ENCODE results near the gene TFAM.

TFAM gene

GRCh38 chr10:58350619-58351323 lies 34.4 kb upstream of the TFAM start:
- no peaks in the 10 kb centered on the region for H3K27me3 ChIP-seq (ENCODE audit: insufficient read depth, insufficient read length)
- no peak for TF ChIP-seq SUZ12 (IDR thresholded peaks at IDR 0.05; ENCODE audit: extremely low read depth, insufficient read depth, insufficient read length)
- no peak for TF ChIP-seq YY1 (IDR thresholded peaks at IDR 0.05; ENCODE audit: insufficient read depth, insufficient read length)
- DNase-seq (ENCODE audit: low read depth, low spot score), result no peak
- no peak overlapping the region for H3K4me3 ChIP-seq (ENCODE audit: insufficient read length, low read depth)
- no peaks in the 10 kb centered on the region for H3K36me3 ChIP-seq (ENCODE audit: insufficient read depth, insufficient read length, low read length)
- no peaks in the 10 kb centered on the region for H3K4me1 ChIP-seq (ENCODE audit: insufficient read depth, insufficient read length)
- no peaks in the 10 kb centered on the region for H3K9me3 ChIP-seq (ENCODE audit: insufficient read depth, low read length)
- H3K9ac ChIP-seq (ENCODE audit: insufficient read length, low read depth), result no peak overlapping the region

- no peak overlapping the region for H3K9ac ChIP-seq (ENCODE audit: insufficient read length, low read depth)
- no peaks in the 10 kb centered on the region for H3K9me3 ChIP-seq (ENCODE audit: insufficient read depth, low read length)
- H3K36me3 ChIP-seq (ENCODE audit: insufficient read depth, insufficient read length, low read length), result no peaks in the 10 kb centered on the region
- DNase-seq (ENCODE audit: low read depth, low spot score), result no peak
- no peaks in the 10 kb centered on the region for H3K4me1 ChIP-seq (ENCODE audit: insufficient read depth, insufficient read length)
- no peaks in the 10 kb centered on the region for H3K27me3 ChIP-seq (ENCODE audit: insufficient read depth, insufficient read length)
- no peak overlapping the region for H3K4me3 ChIP-seq (ENCODE audit: insufficient read length, low read depth)
- no peak for TF ChIP-seq SUZ12 (IDR thresholded peaks at IDR 0.05; ENCODE audit: extremely low read depth, insufficient read depth, insufficient read length)
- no peak for TF ChIP-seq YY1 (IDR thresholded peaks at IDR 0.05; ENCODE audit: insufficient read depth, insufficient read length)
- TF ChIP-seq ZNF274 (IDR thresholded peaks at IDR 0.05; ENCODE audit: low read depth, low read length), result no peak
Observed at GRCh38 chr10:58351616-58352578, 33.3 kb upstream of the TFAM start.

- H3K36me3 ChIP-seq (ENCODE audit: insufficient read depth, insufficient read length, low read length), result no peaks in the 10 kb centered on the region
- no peaks in the 10 kb centered on the region for H3K9me3 ChIP-seq (ENCODE audit: insufficient read depth, low read length)
- no peak for DNase-seq (ENCODE audit: low read depth, low spot score)
- no peak for TF ChIP-seq YY1 (IDR thresholded peaks at IDR 0.05; ENCODE audit: insufficient read depth, insufficient read length)
- TF ChIP-seq ZNF274 (IDR thresholded peaks at IDR 0.05; ENCODE audit: low read depth, low read length), result no peak
- no peak for TF ChIP-seq SUZ12 (IDR thresholded peaks at IDR 0.05; ENCODE audit: extremely low read depth, insufficient read depth, insufficient read length)
- H3K27me3 ChIP-seq (ENCODE audit: insufficient read depth, insufficient read length), result no peaks in the 10 kb centered on the region
- H3K4me1 ChIP-seq (ENCODE audit: insufficient read depth, insufficient read length), result no peaks in the 10 kb centered on the region
- no peak overlapping the region for H3K9ac ChIP-seq (ENCODE audit: insufficient read length, low read depth)
- no peak overlapping the region for H3K4me3 ChIP-seq (ENCODE audit: insufficient read length, low read depth)
Observed at GRCh38 chr10:58352956-58353610, 32.1 kb upstream of the TFAM start.

GRCh38 chr10:58356756-58357155 lies 28.5 kb upstream of the TFAM start:
- H3K27me3 ChIP-seq (ENCODE audit: insufficient read depth, insufficient read length), result no peaks in the 10 kb centered on the region
- no peak for DNase-seq (ENCODE audit: low read depth, low spot score)
- no peak for TF ChIP-seq YY1 (IDR thresholded peaks at IDR 0.05; ENCODE audit: insufficient read depth, insufficient read length)
- TF ChIP-seq SUZ12 (IDR thresholded peaks at IDR 0.05; ENCODE audit: extremely low read depth, insufficient read depth, insufficient read length), result no peak
- TF ChIP-seq ZNF274 (IDR thresholded peaks at IDR 0.05; ENCODE audit: low read depth, low read length), result no peak
- H3K9me3 ChIP-seq (ENCODE audit: insufficient read depth, low read length), result no peaks in the 10 kb centered on the region
- no peak overlapping the region for H3K9ac ChIP-seq (ENCODE audit: insufficient read length, low read depth)
- H3K4me3 ChIP-seq (ENCODE audit: insufficient read length, low read depth), result no peak overlapping the region
- no peaks in the 10 kb centered on the region for H3K36me3 ChIP-seq (ENCODE audit: insufficient read depth, insufficient read length, low read length)
- no peaks in the 10 kb centered on the region for H3K4me1 ChIP-seq (ENCODE audit: insufficient read depth, insufficient read length)

GRCh38 chr10:58358314-58358933 lies 26.8 kb upstream of the TFAM start:
- no peaks in the 10 kb centered on the region for H3K36me3 ChIP-seq (ENCODE audit: insufficient read depth, insufficient read length, low read length)
- no peak for TF ChIP-seq ZNF274 (IDR thresholded peaks at IDR 0.05; ENCODE audit: low read depth, low read length)
- no peak for TF ChIP-seq SUZ12 (IDR thresholded peaks at IDR 0.05; ENCODE audit: extremely low read depth, insufficient read depth, insufficient read length)
- TF ChIP-seq YY1 (IDR thresholded peaks at IDR 0.05; ENCODE audit: insufficient read depth, insufficient read length), result no peak

GRCh38 chr10:58358947-58359346 lies 26.3 kb upstream of the TFAM start:
- H3K36me3 ChIP-seq (ENCODE audit: insufficient read depth, insufficient read length, low read length), result no peaks in the 10 kb centered on the region
- no peaks in the 10 kb centered on the region for H3K27me3 ChIP-seq (ENCODE audit: insufficient read depth, insufficient read length)
- no peak overlapping the region for H3K9ac ChIP-seq (ENCODE audit: insufficient read length, low read depth)
- H3K9me3 ChIP-seq (ENCODE audit: insufficient read depth, low read length), result no peaks in the 10 kb centered on the region
- no peaks in the 10 kb centered on the region for H3K4me1 ChIP-seq (ENCODE audit: insufficient read depth, insufficient read length)
- no peak overlapping the region for H3K4me3 ChIP-seq (ENCODE audit: insufficient read length, low read depth)
- TF ChIP-seq ZNF274 (IDR thresholded peaks at IDR 0.05; ENCODE audit: low read depth, low read length), result no peak
- TF ChIP-seq YY1 (IDR thresholded peaks at IDR 0.05; ENCODE audit: insufficient read depth, insufficient read length), result no peak
- no peak for TF ChIP-seq SUZ12 (IDR thresholded peaks at IDR 0.05; ENCODE audit: extremely low read depth, insufficient read depth, insufficient read length)
- no peak for DNase-seq (ENCODE audit: low read depth, low spot score)

More at GRCh38 chr10:58358314-58358933, 26.8 kb upstream of the TFAM start:
- H3K27me3 ChIP-seq (ENCODE audit: insufficient read depth, insufficient read length), result no peaks in the 10 kb centered on the region
- H3K4me3 ChIP-seq (ENCODE audit: insufficient read length, low read depth), result no peak overlapping the region
- DNase-seq (ENCODE audit: low read depth, low spot score), result no peak
- H3K9ac ChIP-seq (ENCODE audit: insufficient read length, low read depth), result no peak overlapping the region
- H3K9me3 ChIP-seq (ENCODE audit: insufficient read depth, low read length), result no peaks in the 10 kb centered on the region
- H3K4me1 ChIP-seq (ENCODE audit: insufficient read depth, insufficient read length), result no peaks in the 10 kb centered on the region

All from NT2/D1 (cell line).